ENCODE data around the gene WDR19. TPM values are rescaled to one million over a fixed set of nuclear protein-coding genes. Genes with fewer than 3 reads are reported as not detected.

The WDR19 gene
- total and polyA plus RNA-seq, 2 donors from 2014 or later = 21.4 to 42.5 TPM

GRCh38 chr4:39324446-39324845 is 142.1 kb downstream of the WDR19 start:
- Histone ChIP-seq H3K4me3 (ENCODE audit: low read length in 3 of 3) (no peak overlapping the region), H3K9me3 (ENCODE audit: control insufficient read depth in 2 of 3, insufficient read depth in 1 of 3, low read length in 3 of 3) (no peaks in the 10 kb centered on the region), H3K4me1 (ENCODE audit: control insufficient read depth in 2 of 3, insufficient read depth in 2 of 3, low read depth in 1 of 3, low read length in 3 of 3) (no peaks in the 10 kb centered on the region), H3K36me3 (ENCODE audit: control insufficient read depth in 2 of 3, insufficient read depth in 3 of 3, low read length in 3 of 3) (peaks cover 2 to 5% (median 3%) of the 10 kb centered on the region in 3 donors), H3K9ac (ENCODE audit: low read length in 3 of 3) (no peak overlapping the region), H3K27me3 (ENCODE audit: control insufficient read depth, insufficient read depth, low read length) (no peaks in the 10 kb centered on the region), H3K27ac (ENCODE audit: low read depth in 2 of 2, low read length in 2 of 2) (no peak overlapping the region)
- FAIRE-seq (no peak), DNase-seq (no peak)
- TF ChIP-seq CTCF (IDR thresholded peaks at IDR 0.05; ENCODE audit: borderline replicate concordance, extremely low read depth, insufficient read depth) = no peak
- intact Hi-C loops (cut with DNase I) = no loop called here

- FAIRE-seq (no peak), DNase-seq (no peak)
- Histone ChIP-seq H3K4me1 (ENCODE audit: control insufficient read depth in 2 of 3, insufficient read depth in 2 of 3, low read depth in 1 of 3, low read length in 3 of 3) (no peaks in the 10 kb centered on the region), H3K4me3 (ENCODE audit: low read length in 3 of 3) (no peak overlapping the region), H3K27ac (ENCODE audit: low read depth in 2 of 2, low read length in 2 of 2) (no peak overlapping the region), H3K9ac (ENCODE audit: low read length in 3 of 3) (no peak overlapping the region), H3K36me3 (ENCODE audit: control insufficient read depth in 2 of 3, insufficient read depth in 3 of 3, low read length in 3 of 3) (peaks cover 0 to 5% (median 2%) of the 10 kb centered on the region in 3 donors), H3K9me3 (ENCODE audit: control insufficient read depth in 2 of 3, insufficient read depth in 1 of 3, low read length in 3 of 3) (no peaks in the 10 kb centered on the region), H3K27me3 (ENCODE audit: control insufficient read depth, insufficient read depth, low read length) (no peaks in the 10 kb centered on the region)
- no peak for TF ChIP-seq CTCF (IDR thresholded peaks at IDR 0.05; ENCODE audit: borderline replicate concordance, extremely low read depth, insufficient read depth)
- intact Hi-C loops (cut with DNase I) = no loop called here
Measured at GRCh38 chr4:39324897-39325613, 142.7 kb downstream of the WDR19 start.

GRCh38 chr4:39326468-39326977 is 144.2 kb downstream of the WDR19 start:
- H3K27me3 ChIP-seq (ENCODE audit: control insufficient read depth, insufficient read depth, low read length) = no peaks in the 10 kb centered on the region
- no peak overlapping the region for H3K4me3 ChIP-seq (ENCODE audit: low read length in 3 of 3)
- no peak for DNase-seq
- FAIRE-seq = no peak
- no peak overlapping the region for H3K9ac ChIP-seq (ENCODE audit: low read length in 3 of 3)
- H3K9me3 ChIP-seq (ENCODE audit: control insufficient read depth in 2 of 3, insufficient read depth in 1 of 3, low read length in 3 of 3) = no peaks in the 10 kb centered on the region
- H3K27ac ChIP-seq (ENCODE audit: low read depth in 2 of 2, low read length in 2 of 2) = no peak overlapping the region
- intact Hi-C loops (cut with DNase I) = no loop called here
- no peak for TF ChIP-seq CTCF (IDR thresholded peaks at IDR 0.05; ENCODE audit: borderline replicate concordance, extremely low read depth, insufficient read depth)
- peaks cover 0 to 5% (median 2%) of the 10 kb centered on the region in 3 donors for H3K36me3 ChIP-seq (ENCODE audit: control insufficient read depth in 2 of 3, insufficient read depth in 3 of 3, low read length in 3 of 3)
- no peaks in the 10 kb centered on the region for H3K4me1 ChIP-seq (ENCODE audit: control insufficient read depth in 2 of 3, insufficient read depth in 2 of 3, low read depth in 1 of 3, low read length in 3 of 3)
